GM21381 (cell line): ENCODE results near the gene SIPA1L3.
"Not testable (repeated sequence)": the region's sequence is repeated elsewhere in the genome, so short reads cannot be mapped to it uniquely, and the experiment has no call there.

Experiments
- ATAC-seq: cut with Tn5 transposase; IDR thresholded peaks from one replicate; pipeline ENCODE4 v1.9.1; 2021; ENCODE audit warnings: mild to moderate bottlenecking, moderate library complexity; ENCODE audit not compliant: unreplicated experiment

The SIPA1L3 gene

GRCh38 chr19:38018694-38019395 lies 111.8 kb downstream of the SIPA1L3 start:
- no peak for ATAC-seq

DNA sequence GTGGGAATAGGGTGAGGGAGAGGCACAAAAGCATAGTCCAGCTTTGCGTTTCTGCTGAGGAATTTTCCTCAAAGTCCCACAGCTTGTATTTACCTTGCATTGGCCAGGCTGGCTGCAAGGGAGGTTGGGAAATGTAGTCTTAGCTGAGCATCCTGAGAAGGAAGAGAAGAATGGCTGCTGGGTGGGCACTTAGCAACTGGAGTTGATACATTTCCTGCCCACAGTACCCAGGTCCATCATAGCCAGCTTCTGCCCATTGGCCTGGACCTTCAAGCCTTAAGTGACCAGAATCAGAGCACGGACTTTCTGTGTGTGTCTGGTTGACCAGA lies 112.4 kb downstream of the SIPA1L3 start:
- ATAC-seq: no peak

DNA sequence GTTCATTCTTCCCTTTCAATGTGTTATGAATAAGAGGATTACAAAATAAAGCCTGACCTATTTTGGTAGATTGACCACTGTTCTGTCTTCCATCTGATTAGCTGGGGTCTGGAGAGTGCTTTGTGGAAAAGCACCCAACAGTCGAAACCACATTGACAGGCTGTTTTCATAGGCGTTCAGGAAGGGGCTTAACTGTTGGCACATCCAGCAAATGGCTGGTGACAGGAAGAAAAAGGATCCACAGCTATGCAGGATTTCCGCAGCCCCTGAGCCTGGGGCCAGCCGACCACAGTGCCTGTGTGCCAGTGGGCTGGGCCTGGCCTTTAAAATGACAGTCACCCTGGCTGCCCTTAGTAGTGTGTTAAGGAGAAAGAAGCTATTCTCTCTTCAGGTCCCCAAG lies 113.3 kb downstream of the SIPA1L3 start:
- no peak for ATAC-seq

DNA sequence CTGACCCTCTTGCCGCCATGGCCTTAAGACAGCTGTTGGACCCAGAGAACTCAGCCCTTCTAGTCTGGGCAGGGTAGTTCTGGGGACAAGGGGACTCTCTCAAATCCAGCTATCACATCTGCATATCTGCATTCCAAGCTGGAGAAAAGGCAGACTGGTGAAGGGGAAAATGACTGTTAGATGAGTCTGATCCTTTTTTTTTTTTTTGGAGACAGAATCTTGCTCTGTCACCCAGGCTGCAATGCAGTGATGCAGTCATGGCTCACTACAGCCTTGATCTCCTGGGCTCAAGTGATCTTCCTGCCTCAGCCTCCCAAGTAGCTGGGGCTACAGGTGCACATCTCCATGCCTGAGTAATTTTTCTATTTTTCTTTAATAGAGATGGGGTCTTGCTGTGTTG lies 114.3 kb downstream of the SIPA1L3 start:
- ATAC-seq: no peak

DNA sequence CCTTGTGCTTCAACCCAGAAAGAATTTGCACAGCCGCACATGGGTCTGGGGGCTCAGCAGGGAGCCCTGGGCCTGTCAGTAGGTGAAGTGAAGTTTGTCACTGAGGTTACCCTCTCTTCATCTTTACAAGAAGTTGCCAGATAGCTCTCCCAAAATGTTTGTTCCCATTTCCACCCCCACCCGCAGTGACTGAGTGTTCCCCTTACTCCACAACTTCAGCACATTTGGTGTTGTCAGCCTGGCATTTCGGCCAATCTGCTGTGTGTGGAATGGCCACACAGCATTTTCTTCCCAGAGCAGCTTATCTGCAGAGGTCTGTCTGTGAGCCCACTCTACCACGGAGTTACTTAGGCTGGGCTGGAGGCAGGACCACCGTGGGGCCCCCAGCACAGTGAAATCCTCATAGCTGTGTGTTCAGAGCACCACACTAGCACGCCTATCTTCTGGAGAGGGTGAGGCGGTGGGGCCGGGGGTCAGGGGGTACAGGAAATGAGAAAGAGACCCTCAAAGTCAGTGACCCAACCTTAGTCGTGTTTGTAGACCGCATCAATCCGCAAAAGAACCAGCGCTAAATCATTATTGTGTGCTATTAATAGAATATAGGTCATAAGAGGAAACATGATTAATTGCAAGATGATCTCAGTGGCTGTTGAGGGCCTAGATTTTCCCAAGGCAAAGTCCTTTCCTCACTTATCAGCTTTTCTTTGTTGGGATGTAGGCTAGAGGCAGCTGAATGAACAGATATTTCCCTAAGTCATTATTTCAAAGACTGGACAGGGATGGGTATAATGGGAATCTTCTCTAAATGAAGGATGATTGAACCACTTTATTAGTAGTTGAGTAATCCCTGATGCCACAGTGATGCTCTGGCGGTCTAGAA lies 116.0 kb downstream of the SIPA1L3 start:
- ATAC-seq: no peak

DNA sequence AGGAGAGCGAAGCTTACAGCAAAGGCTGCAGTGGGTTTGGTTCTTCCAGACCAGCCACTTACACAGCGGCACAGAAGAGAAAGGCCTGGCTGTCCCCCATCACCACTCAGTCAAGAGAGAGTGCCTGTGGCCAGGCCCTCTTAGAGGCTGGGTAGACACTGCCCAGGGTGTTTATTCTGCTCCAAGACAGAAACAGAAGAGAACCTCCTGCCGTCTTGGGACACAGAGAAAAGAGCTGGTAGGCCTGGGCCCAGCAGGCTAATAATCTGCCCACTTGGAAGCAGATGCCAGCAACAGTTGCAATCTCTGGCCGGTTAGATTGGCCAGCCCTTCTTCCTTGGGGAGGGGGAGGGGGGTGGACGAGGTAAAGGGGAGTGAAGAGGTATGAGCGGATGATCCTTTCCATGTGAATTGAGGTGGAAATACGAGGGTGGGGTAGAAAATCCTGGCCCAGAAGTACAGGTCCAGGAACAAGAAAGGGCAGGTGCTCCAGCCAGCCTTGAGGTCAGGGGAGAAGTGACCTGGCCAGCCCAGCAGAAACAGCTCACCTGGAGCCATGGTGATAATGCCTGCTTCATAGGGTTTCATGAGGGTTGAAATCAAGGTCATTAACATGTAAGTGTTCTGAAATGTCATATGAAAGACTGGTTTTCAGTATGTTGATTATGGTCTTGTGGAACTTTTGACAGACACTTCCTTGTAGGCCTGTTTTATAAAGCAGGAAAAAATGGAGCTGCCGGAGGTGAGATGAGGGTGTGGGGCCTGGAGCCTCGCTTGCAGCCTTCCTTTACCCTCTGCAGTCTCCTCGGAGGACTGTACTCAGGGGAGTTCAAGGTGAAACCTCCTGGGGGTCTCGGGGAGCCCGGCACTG lies 116.9 kb downstream of the SIPA1L3 start:
- ATAC-seq: no peak

GRCh38 chr19:38024992-38025908 lies 118.2 kb downstream of the SIPA1L3 start:
- ATAC-seq: no peak

DNA sequence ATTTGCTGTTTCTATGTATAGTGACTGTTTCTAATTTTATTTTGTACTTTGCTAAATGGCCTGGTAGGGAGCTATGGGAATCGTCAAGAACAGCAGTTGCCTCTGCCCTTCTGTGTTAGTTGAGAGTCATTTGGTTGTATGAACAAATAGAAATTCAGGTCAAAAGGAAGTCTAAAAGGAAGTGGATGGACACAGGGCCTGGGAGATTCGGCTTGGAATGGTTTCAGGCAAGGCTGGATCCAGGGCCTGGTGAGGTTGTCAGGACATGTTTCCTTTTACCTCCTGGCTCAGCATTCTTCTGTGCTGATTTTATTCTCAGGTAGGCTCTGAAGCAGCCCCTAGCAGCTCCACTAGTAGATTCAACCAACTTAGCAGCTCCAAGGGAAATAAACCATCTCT lies 118.9 kb downstream of the SIPA1L3 start:
- no peak for ATAC-seq

GRCh38 chr19:38028913-38029510 lies 122.0 kb downstream of the SIPA1L3 start:
- no peak for ATAC-seq

DNA sequence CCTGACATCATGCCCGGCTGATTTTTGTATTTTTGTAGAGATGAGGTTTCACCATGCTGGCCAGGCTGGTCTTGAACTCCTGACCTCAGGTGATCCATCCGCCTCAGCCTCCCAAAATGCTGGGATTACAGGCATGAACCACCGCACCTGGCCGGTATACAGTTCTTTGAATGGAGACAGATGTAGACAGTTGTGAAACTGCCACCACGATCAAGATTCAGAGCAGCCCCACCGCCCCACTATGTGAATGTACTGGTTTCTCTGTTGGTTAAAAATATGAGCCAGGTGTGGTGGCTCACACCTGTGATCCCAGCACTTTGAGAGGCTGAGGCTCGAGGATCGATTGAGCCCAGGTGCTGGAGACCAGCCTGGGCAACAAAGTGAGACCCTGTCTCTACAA lies 123.0 kb downstream of the SIPA1L3 start:
- ATAC-seq: not testable (repeated sequence)

GRCh38 chr19:38030686-38031422 lies 123.8 kb downstream of the SIPA1L3 start:
- ATAC-seq: no peak

DNA sequence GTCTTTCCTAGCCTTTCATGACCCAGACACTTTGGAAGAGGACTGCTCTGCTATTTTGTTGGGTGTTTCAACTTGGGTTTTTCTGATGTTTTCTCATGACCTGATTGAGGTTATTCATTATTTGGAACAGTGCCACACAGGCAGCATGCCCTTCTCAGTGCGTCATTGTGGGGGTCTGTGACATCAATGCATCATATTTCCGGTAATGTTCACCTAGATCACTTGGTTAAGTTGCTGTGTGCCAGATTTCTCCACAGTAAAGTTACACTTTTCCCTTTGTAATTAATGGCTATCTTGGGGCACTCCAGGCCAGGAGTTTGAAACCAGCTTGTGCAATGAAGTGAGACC lies 124.4 kb downstream of the SIPA1L3 start:
- ATAC-seq: no peak

DNA sequence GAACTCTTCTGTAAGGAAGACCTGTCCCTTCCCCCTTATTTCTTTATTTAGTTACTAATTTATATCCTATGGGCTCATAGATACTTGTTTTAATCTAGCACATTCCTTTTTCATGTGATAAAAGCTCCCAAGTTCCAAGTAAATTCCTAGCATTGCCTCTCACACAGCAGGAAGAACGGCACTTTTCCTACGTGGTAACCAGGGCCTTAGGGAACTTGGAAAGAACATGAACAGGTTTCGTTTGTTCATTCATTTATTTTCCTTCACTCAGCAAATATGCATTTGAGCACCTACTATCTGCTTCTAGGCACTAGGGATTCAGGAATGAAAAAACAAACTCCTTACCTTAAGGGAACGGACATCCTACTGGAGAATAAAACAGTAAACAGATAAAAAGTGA lies 125.1 kb downstream of the SIPA1L3 start:
- no peak for ATAC-seq

GRCh38 chr19:38032951-38033350 lies 125.9 kb downstream of the SIPA1L3 start:
- ATAC-seq: no peak

DNA sequence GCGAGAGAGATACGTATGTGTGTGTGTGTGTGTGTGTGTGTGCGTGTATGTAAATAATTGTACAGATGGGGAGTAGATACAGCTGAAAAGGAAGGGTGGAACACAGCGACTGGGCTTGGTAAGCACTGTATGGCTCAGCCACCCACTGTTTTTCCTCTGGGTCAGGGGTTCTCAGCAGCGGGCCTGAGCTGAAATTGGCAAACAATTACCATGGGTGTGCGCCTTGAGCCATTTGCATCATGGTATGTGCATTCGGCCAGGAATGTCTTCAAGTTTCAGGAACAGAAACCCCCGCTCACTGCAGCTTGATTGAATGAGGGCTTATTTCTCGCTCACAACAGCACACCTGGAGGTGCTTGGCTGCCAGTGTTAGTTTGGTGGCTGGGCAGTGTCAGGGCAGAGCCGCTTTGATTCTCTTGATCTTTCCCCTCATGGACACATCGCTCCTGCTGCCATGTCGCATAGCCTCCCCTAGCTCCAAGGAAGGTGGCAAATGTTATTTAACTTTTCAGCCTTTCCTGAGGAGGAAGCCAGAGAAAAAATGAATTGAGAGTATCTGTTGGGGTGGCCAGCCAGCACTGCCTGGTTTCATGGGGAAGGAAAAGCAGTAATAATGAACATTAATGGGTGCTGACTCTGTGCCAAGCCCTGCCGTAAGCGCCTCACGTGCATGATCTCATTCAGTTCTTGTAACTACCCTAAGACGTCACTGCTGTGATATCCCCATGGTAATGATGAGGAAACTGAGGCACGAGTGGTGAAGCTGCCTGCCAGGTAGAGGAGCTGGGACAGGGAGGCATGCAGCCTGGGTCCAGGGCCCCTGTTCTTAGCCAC lies 126.9 kb downstream of the SIPA1L3 start:
- ATAC-seq: peak; percentile 62

DNA sequence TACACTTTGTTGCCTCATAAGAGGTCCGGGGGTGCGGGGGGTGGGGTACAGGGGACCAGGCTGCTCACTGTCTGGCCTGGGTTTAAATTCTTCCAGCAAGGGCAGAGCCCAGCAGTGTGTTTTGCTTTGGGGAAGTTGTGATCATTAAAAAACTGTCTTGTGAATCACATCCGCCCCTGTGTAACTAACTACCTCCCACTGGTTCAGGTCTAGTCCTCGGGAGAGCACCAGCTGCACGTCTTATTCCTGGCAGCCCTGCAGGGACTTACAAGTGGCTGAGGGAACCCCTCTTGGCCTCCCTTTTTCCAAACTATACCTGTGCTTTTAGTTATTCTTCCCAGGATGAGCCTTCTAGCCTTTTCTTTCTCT lies 127.5 kb downstream of the SIPA1L3 start:
- ATAC-seq: no peak

- no peak for ATAC-seq
Measured at GRCh38 chr19:38035515-38036495, 128.8 kb downstream of the SIPA1L3 start.
